H54 (cell line): ENCODE results near the gene GYG2.
"Not testable (repeated sequence)": the region's sequence is repeated elsewhere in the genome, so short reads cannot be mapped to it uniquely, and the experiment has no call there.

Experiments
- DNase-seq: peaks from one replicate; pipeline ENCODE4 v3.0.0; 2011; ENCODE audit warnings: low spot score, mixed read lengths; ENCODE audit not compliant: insufficient read length
- FAIRE-seq: peaks from 3 replicates; lab custom pipeline; 2011; peaks lifted over from hg19 to GRCh38; lab: Jason Lieb, UNC
- POLR2A ChIP-seq: IDR thresholded peaks from 2 replicates; pipeline ENCODE4 v1.6.1; 2011; ENCODE audit warnings: low read depth, mild to moderate bottlenecking, low read length

The GYG2 gene

GRCh38 chrX:2875136-2875481 lies 46.4 kb downstream of the GYG2 start:
- DNase-seq, result no peak
- no peak for TF ChIP-seq POLR2A
- FAIRE-seq, result no peak

GRCh38 chrX:2875798-2876399 lies 47.2 kb downstream of the GYG2 start:
- FAIRE-seq (no peak), DNase-seq (peak; percentile 2)
- TF ChIP-seq POLR2A, result no peak

- FAIRE-seq (no peak), DNase-seq (no peak)
- no peak for TF ChIP-seq POLR2A
These were observed 49.8 kb downstream of the GYG2 start for GRCh38 chrX:2878563-2878962.

GRCh38 chrX:2879670-2880069 lies 50.9 kb downstream of the GYG2 start:
- no peak for TF ChIP-seq POLR2A
- FAIRE-seq, result no peak
- DNase-seq, result no peak

GRCh38 chrX:2883770-2884169 lies 55.0 kb downstream of the GYG2 start:
- no peak for DNase-seq
- no peak for FAIRE-seq
- TF ChIP-seq POLR2A, result no peak

- FAIRE-seq (no peak), DNase-seq (no peak)
- no peak for TF ChIP-seq POLR2A
These were observed 59.6 kb downstream of the GYG2 start for GRCh38 chrX:2888309-2888708.

GRCh38 chrX:2889045-2889605 lies 60.4 kb downstream of the GYG2 start:
- FAIRE-seq (no peak), DNase-seq (no peak)
- TF ChIP-seq POLR2A, result no peak

GRCh38 chrX:2889706-2890490 lies 61.2 kb downstream of the GYG2 start:
- not testable (repeated sequence) for DNase-seq, FAIRE-seq

GRCh38 chrX:2890536-2891460 lies 62.1 kb downstream of the GYG2 start:
- not testable (repeated sequence) for FAIRE-seq, DNase-seq

- DNase-seq, result no peak
- no peak for FAIRE-seq
- no peak for TF ChIP-seq POLR2A
These were observed 64.1 kb downstream of the GYG2 start for GRCh38 chrX:2892816-2893215.

GRCh38 chrX:2894885-2895292 lies 66.2 kb downstream of the GYG2 start:
- no peak for DNase-seq
- FAIRE-seq, result no peak
- no peak for TF ChIP-seq POLR2A

- TF ChIP-seq POLR2A, result no peak
- DNase-seq (no peak), FAIRE-seq (no peak)
These were observed 68.6 kb downstream of the GYG2 start for GRCh38 chrX:2897311-2897689.

- not testable (repeated sequence) for DNase-seq, FAIRE-seq
These were observed 69.2 kb downstream of the GYG2 start for GRCh38 chrX:2897690-2898623.
